Measurements from ENCODE around the gene ZDHHC13. TPM values are rescaled to one million over a fixed set of nuclear protein-coding genes. Genes with fewer than 3 reads are reported as not detected.

The ZDHHC13 gene
- total RNA-seq, 1 donor from 2014 or later = 10.6 TPM

Other genes with a start within 250 kb of the ZDHHC13 start
- gene MRGPRX1, start 177.8 kb upstream of the ZDHHC13 start, total RNA-seq = not detected in 2 replicates
- not detected in 2 replicates for gene MRGPRX2, start 56.5 kb upstream of the ZDHHC13 start, total RNA-seq
- gene CSRP3, start 84.8 kb downstream of the ZDHHC13 start, total RNA-seq = 0.43 and 0.70 TPM in 2 replicates
- gene E2F8, start 123.8 kb downstream of the ZDHHC13 start, total RNA-seq = 0.17 and 0.27 TPM in 2 replicates